GM21381 (cell line): Measurements from ENCODE around the gene OTUB2.
"Not testable (repeated sequence)": the region's sequence is repeated elsewhere in the genome, so short reads cannot be mapped to it uniquely, and the experiment has no call there.

Experiments
- ATAC-seq: cut with Tn5 transposase; IDR thresholded peaks from one replicate; pipeline ENCODE4 v1.9.1; 2021; ENCODE audit warnings: mild to moderate bottlenecking, moderate library complexity; ENCODE audit not compliant: unreplicated experiment

The OTUB2 gene

DNA sequence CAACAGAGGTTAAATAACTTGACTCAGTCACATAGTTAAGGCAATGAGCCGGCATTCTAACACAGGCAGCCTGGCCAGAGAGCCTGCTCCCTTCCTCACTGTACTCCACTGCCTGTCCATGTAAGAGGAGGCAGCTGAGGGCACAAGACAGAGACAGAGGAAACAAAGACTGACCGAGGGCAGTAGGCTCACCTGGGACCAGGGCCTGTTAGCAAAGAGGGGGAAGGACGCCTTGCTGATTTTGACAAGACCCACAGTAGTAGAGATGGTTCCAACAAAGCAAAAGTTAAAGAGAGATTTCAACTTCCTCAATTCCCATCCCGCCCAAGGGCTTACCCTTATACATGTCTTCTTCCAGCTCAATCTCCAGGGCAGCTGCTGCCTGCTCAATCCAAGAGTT, 26.5 kb downstream of the OTUB2 start:
- no peak for ATAC-seq

GRCh38 chr14:94054401-94054800, 28.3 kb downstream of the OTUB2 start:
- ATAC-seq: no peak

- ATAC-seq: no peak
Measured at GRCh38 chr14:94054936-94055335, 28.8 kb downstream of the OTUB2 start.

DNA sequence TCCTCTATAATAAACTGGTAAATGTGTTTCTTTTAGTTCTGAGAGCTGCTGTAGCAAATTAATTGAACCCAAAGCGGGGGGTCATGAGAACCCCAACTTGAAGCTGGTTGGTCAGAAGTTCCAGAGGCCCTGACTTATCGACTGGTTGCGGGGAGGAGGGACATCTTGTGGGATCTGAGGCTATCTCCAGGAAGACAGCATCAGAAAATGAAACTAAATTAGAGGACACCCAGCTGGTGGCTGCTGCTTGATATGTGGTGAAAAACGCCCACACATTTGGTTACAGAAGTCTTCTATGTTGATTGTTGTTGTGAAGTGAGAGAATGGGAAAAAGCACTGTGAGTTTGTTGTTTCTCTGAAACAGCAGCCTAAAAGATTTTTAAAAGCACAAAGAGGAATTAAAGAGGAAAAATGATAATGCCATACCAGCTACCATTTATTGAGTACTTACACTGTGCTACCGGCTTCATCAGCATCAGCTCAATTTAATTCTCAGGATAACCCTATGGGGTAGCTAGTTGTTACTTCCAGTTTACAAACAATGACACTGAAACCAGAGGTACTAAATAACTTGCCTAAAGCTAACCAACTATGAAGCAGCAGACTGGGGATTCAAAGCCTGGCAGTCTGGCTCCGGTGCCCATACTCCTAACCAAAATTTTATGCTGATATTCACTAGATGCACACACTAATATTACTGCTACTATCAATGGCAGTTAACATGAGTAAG, 30.6 kb downstream of the OTUB2 start:
- peak; percentile 83 for ATAC-seq

DNA sequence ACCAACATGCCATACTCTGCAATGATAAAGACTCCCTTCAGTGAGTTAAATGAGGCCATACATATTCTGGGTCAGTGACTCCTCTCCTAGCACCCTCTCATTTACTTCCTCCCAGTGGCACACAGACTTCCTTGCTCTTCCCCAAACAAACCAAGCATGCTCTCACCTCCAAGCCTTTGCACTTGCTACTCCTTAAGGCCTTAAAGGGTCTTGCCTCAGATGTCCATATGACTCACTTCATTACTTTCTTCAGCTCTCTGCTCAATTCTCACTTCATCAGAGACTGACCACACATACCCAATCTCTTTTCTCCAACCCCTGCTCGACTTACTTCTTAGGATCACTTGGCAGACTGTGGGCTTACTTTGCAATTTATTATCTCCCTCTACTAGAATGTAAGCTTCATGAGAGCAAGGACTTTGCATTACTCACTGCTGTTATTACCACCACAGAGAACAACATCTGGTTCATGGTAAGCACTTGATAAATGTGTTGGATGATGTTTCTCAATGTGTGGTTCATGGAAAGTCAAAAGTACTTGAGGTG, 32.1 kb downstream of the OTUB2 start:
- ATAC-seq: no peak

- no peak for ATAC-seq
Measured at GRCh38 chr14:94058674-94059138, 32.6 kb downstream of the OTUB2 start.

DNA sequence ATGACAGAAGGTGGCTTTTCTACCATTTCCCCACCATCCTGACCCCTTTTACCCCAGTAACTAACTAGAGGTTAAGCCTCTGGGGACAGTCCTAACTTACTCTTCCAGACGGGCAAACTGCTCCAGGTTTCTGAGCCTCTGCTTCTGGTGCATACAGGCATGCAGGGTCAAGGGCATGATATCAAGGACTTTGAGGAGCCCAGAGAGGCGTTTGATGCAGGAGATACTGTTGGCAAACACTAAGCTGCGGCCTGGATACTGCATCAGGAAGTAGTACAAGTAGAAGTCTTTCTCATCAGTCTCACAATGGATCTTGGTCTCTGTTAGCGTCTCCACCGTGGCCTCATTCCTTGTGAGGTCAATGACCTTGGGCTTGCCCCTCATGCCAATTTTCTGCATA, 33.9 kb downstream of the OTUB2 start:
- ATAC-seq: no peak

DNA sequence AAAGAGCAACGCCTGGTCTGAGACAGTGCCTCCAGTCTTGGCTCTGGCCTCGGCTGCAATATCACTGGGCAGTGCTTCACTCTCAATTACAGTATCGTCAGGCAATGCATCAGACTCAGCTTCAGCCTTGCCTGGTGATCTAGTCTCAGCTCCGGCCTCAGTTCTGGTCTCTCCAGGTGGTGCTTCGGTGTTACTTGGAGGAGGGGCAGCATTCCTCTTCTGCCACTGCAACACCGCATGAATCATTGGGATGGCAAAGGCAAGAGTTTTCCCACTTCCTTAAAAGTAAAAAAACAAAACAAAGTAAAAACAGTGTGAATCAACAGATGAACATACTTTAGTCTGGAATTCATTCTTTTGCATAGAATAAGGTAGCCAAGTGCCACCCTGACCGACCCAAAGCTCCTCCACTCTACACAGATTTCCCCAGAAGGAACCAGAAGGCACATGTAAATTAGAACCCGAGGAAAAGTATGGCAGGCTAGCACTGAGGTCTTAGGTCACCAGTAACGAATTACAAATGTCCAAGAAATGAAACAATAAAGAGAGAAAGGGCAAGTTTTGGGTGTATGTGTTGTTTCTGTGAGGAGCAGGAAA, 36.3 kb downstream of the OTUB2 start:
- no peak for ATAC-seq

DNA sequence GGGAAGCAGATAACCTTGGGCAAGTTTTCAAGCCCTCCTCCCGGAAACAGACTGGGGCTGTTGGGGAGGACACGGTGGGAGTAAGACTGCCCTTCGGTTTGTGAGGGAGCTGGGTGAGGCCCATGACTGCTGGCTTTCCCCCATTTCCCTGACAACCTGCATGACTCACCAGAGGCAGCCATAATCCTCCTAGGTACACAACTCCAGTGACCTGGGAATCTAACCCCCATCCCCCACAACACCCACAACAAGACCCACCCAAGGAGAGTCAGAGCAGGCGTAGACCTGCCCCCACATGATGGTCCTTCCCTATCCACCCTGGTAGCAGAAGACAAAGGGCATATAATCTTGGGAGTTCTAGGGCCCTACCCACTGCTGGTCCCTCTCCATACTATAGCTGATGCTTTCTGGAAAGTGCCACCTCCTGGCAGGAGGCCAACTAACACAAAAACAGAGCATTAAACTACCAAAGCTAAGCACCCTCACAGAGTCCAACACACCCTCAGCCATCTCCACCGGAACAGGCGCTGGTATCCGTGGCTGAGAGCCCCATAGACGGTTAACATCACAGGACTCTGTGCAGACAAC, 40.0 kb downstream of the OTUB2 start:
- no peak for ATAC-seq

- not testable (repeated sequence) for ATAC-seq
Measured at GRCh38 chr14:94072076-94072475, 45.9 kb downstream of the OTUB2 start.

GRCh38 chr14:94074534-94074933, 48.4 kb downstream of the OTUB2 start:
- no peak for ATAC-seq

DNA sequence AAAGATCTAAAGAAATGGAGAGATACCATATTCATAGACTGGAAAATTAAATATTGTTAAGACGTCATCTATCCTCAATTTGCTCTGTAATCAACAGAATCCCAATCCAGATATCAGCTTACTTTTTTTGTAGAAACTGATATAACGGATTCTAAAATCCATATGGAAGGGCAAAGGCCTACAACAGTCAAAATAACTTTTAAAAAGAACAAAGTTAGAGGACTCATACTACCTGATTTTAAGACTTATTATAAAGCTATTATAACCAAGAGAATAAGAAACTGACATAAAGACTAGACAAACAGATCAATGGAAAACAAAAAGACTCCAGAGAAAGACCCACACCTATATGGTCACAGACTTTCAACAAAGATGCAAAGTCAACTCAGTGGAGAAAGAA, 48.9 kb downstream of the OTUB2 start:
- ATAC-seq: no peak

DNA sequence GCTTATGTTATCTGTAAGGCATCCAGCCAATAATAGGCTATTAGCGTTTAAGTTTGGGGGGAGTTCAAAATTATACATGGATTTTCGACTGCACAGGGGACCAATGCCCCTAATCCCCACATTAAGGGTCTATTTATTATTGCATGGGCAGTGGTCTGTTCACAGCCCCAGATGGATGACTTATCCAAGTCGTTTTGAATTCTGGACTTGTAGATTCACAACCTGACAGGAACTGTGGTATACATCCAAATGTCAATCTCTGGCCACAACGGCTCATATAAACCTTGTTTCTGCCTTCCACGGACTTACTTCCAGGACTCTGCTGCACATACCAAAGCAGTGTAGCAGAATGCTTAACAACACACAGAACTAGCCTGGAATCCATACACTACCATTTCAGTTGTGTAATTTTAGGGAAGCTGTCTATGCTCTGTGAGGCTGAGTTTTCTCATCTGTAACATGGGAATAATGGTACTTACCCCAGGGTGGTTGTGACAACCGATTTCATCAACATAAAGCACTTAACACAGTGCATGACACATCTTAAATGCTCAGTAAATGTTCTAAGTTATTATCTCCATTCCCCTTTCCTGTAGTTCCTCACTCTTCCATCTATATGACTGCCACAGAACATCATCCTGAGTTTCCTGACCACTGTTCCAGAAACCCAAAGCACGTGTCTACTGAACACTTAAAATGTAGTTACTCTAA, 51.1 kb downstream of the OTUB2 start:
- ATAC-seq: no peak

DNA sequence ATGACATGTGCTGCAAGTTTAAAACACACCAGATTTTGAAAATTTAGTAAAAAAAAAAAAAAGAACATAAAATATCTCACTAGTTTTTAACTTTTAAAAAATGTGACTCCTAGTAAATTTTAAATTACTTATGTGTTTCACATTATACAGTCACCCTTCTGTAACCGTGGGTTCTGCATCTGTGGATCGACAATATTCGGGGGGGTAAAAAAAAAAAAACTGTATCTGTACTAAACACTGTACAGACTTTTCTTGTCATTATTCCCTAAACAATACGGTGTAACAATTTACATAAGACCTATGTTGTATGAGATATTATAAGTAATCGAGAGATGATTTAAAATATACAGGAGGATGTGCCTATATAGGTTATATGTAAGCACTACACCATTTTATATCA, 51.7 kb downstream of the OTUB2 start:
- no peak for ATAC-seq

DNA sequence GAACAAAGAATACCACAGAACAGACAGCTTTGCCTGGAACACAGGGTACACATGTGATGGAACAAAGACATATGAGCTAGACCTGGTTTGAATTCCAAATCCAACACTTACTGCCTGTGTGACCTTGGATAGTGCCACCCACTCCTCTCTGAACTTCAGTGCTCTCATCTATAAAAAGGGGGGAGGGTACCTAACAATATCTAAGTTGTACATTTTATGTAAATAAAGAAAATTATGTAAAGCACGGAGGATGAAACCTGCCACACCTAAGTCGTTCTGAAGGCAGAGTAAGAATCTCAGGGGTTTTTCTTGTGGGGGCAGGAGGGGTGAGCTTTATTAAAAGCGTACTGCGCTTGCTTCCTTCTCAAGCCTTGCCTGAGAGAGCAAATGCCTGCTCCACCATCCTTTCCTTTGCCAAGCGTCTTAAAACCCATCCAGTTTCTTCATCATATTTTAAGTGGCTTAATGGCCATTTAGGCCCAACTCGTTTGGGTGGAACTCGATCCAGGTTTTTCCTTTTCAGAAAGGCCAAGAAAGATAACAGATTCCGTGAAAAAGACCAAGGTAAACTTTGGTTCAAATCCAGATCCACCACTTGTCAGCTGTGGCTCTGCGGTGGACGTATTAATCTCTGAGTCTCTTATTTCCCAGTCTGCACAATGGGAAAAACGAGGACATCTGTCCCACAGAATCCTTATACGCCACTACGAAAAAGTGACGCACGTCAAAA, 53.9 kb downstream of the OTUB2 start:
- ATAC-seq: no peak

- ATAC-seq: peak; percentile 97
Measured at GRCh38 chr14:94080621-94081385, 54.7 kb downstream of the OTUB2 start, which contains the start of the genes DDX24 and IFI27L1. Gene DDX24, minus strand, starts transcription at chr14:94081202. Its CDS starts 1,460 bp downstream, at chr14:94079742. Gene IFI27L1, plus strand, starts transcription at chr14:94081310. Its CDS starts 15,628 bp downstream, at chr14:94096938.

DNA sequence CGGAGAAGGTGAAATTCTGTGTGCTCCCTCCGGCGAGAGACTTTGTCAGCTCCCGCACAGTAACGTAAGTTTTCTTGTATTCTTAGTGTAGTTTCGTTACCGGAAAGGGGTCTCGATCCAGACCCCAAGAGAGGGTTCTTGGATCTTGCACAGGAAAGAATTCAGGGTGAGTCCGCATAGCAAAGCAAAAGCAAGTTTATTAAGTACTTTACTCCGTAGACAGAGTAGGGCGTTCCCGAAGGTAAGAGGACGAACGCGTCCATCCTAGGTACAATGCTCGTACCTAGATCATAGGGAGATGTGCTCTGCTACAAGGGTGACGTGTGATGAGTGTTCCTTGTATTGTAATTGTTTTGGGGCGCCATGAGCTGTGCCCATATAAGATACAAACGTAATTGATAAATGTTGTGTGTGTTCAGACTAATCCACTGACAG, 55.3 kb downstream of the OTUB2 start:
- ATAC-seq: peak; percentile 16

GRCh38 chr14:94087891-94088290, 61.8 kb downstream of the OTUB2 start:
- no peak for ATAC-seq

DNA sequence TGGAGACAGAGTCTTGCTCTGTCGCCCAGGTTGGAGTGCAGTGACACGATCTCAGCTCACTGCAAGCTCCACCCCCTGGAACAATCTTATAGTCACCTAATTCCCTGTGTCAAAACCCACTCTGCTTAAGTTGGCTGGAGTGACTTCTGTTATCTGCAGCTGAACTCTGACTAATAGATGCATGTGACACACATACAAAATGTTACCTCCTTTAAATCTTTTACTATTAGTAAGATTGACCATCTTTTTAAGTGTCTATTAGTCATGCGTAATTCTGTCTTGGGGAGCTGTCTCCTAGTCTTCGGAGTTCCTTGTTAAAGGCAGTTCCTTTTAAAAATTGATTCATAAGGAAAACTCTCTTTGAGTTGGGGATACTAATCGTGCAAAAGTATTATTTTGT, 62.4 kb downstream of the OTUB2 start:
- no peak for ATAC-seq

GRCh38 chr14:94089479-94089878, 63.3 kb downstream of the OTUB2 start:
- ATAC-seq: no peak
